GM23248 (cell line): ENCODE data around the gene GPR52.

ENCODE experiments used
- EZH2 ChIP-seq: fragments of 200-600 bp; sonication (generic); IDR thresholded peaks from 2 replicates; pipeline ENCODE4 v1.6.1; 2018; ENCODE audit warnings: antibody characterized with exemption, mild to moderate bottlenecking; ENCODE audit not compliant: insufficient read depth, poor library complexity, severe bottlenecking
- EZH2phosphoT487 ChIP-seq: fragments of 200-600 bp; sonication (generic); IDR thresholded peaks from 2 replicates; pipeline ENCODE4 v1.6.1; 2018; ENCODE audit warnings: antibody characterized with exemption, moderate library complexity, mild to moderate bottlenecking, low read depth; ENCODE audit not compliant: insufficient read depth

GRCh38 chr1:174465855-174466254, 18.1 kb downstream of the GPR52 start:
- TF ChIP-seq EZH2phosphoT487 (no peak), EZH2 (no peak)
